Measurements from ENCODE around the gene P4HB.

DNA sequence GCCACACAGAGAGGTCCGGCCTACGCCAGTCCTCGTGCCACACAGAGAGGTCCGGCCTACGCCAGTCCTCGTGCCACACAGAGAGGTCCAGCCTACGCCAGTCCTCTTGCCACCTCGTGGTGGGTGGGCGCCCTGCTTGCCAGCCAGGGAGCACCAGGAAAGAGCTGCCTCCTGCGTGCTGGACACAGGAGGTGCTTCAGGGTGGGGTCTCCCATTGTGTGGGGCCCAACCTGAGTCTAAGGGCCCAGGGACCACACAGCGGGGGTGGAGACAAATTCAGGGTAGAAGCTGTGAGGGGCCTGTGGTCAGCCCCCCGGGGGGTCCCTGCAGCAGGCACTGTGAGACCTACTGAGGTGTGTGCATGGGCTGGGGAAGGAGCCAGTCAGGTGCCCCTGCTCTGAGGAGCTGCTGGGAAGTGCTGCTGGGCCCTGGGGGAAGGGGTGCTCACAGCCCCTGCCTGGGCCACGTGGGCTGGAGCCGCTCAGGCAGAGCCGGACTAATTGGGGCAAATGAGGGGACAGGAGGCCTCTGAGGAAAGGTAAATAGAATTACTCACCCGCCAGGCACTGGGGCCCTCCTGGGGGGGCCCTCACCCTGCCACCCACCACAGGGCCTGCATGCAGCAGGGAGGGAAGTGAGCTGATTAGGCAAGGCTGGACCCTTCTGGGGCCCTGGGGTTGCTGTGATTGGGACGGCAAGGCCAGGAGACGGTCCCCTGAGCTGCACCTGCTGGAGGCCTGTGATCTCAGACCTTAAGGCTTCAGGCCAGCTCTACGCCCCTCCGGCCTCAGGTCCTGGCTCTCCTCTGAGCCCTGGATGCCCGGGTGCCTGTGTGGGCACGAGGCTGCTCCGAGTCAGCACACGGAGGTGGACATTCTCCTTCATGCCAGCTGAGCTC lies 45.3 kb downstream of the P4HB start:
- TF ChIP-seq, protein P1, sequence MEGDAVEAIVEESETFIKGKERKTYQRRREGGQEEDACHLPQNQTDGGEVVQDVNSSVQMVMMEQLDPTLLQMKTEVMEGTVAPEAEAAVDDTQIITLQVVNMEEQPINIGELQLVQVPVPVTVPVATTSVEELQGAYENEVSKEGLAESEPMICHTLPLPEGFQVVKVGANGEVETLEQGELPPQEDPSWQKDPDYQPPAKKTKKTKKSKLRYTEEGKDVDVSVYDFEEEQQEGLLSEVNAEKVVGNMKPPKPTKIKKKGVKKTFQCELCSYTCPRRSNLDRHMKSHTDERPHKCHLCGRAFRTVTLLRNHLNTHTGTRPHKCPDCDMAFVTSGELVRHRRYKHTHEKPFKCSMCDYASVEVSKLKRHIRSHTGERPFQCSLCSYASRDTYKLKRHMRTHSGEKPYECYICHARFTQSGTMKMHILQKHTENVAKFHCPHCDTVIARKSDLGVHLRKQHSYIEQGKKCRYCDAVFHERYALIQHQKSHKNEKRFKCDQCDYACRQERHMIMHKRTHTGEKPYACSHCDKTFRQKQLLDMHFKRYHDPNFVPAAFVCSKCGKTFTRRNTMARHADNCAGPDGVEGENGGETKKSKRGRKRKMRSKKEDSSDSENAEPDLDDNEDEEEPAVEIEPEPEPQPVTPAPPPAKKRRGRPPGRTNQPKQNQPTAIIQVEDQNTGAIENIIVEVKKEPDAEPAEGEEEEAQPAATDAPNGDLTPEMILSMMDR (IDR thresholded peaks at IDR 0.05), result no peak
- TF ChIP-seq POLR2A (IDR thresholded peaks at IDR 0.05), result no peak
- TF ChIP-seq EP300 (IDR thresholded peaks at IDR 0.05), result no peak

All from tibial nerve (tissue), 4 donors.